ENCODE data around the gene LAMP2. TPM values are rescaled to one million over a fixed set of nuclear protein-coding genes. Genes with fewer than 3 reads are reported as not detected.

Gene LAMP2
- total RNA-seq, 1 donor from 2014 or later: 29.6 TPM

- H3K27me3 Mint-ChIP-seq (ENCODE audit: insufficient read depth, low read depth): peaks cover 2% of the 10 kb centered on the region
- peaks cover 2% of the 10 kb centered on the region for H3K9me3 Mint-ChIP-seq
- no peak for TF ChIP-seq EZH2phosphoT487 (IDR thresholded peaks at IDR 0.05)
- TF ChIP-seq, protein P1, sequence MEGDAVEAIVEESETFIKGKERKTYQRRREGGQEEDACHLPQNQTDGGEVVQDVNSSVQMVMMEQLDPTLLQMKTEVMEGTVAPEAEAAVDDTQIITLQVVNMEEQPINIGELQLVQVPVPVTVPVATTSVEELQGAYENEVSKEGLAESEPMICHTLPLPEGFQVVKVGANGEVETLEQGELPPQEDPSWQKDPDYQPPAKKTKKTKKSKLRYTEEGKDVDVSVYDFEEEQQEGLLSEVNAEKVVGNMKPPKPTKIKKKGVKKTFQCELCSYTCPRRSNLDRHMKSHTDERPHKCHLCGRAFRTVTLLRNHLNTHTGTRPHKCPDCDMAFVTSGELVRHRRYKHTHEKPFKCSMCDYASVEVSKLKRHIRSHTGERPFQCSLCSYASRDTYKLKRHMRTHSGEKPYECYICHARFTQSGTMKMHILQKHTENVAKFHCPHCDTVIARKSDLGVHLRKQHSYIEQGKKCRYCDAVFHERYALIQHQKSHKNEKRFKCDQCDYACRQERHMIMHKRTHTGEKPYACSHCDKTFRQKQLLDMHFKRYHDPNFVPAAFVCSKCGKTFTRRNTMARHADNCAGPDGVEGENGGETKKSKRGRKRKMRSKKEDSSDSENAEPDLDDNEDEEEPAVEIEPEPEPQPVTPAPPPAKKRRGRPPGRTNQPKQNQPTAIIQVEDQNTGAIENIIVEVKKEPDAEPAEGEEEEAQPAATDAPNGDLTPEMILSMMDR (IDR thresholded peaks at IDR 0.05): peak; percentile 46
- Histone ChIP-seq H3K36me3 (no peaks in the 10 kb centered on the region), H2AFZ (replicated peaks) (no peak overlapping the region), H3K4me3 (no peak overlapping the region), H3K4me1 (no peaks in the 10 kb centered on the region), H3K9me3 (ENCODE audit: low read depth) (no peaks in the 10 kb centered on the region), H3K9ac (no peak overlapping the region), H3F3A (ENCODE audit: low read depth) (no peaks in the 10 kb centered on the region), H4K20me1 (ENCODE audit: low read depth) (no peaks in the 10 kb centered on the region), H3K27me3 (no peaks in the 10 kb centered on the region), H3K79me2 (ENCODE audit: low read depth) (no peaks in the 10 kb centered on the region), H3K4me2 (no peak overlapping the region), H3K27ac (no peak overlapping the region)
- H3K36me3 Mint-ChIP-seq: no peaks in the 10 kb centered on the region
- H3K4me3 Mint-ChIP-seq: no peak overlapping the region
- H3K4me1 Mint-ChIP-seq: no peaks in the 10 kb centered on the region
- peak; percentile 34 for DNase-seq (ENCODE audit: low spot score)
- no peak overlapping the region for H3K27ac Mint-ChIP-seq
Observed at GRCh38 chrX:120380699-120381098, 88.4 kb downstream of the LAMP2 start.

DNA sequence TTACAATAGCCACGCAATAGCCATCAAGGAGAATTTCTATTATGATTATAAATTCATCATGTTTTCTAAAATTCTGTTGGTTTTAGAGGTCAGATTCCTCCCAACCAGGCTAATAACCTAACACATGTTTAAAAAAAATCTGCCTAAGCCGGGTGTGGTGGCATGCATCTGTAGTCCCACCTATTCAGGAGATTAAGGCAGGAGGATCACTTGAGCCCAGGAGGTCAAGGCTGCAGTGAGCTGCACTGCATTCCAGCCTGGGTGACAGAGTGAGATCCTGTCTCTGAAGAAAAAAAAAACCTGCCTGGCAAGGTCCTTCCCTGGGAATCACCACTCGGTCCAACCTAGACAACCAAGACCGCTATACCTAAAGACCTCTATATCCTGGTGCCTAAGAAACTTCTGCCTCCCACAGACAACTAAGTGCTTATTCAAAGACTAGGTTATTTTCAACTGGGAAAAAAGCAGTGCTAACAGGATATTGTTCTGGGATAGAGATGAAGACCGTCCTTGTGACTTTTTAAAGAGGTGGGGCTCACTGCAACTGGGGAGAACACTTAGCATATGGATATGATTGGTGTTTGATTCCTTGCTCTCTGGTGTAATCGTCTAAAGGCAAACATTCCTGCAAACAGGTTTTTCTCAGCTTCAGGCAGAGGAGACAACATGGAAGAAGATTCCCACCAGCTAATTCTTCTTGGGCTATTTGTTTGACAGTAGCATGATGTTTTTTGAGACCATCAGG, 89.0 kb downstream of the LAMP2 start:
- Histone ChIP-seq H3K79me2 (ENCODE audit: low read depth) (no peaks in the 10 kb centered on the region), H3F3A (ENCODE audit: low read depth) (no peaks in the 10 kb centered on the region), H3K4me1 (no peaks in the 10 kb centered on the region), H2AFZ (replicated peaks) (no peak overlapping the region), H4K20me1 (ENCODE audit: low read depth) (no peaks in the 10 kb centered on the region), H3K4me3 (no peak overlapping the region), H3K27me3 (no peaks in the 10 kb centered on the region), H3K4me2 (no peak overlapping the region), H3K9me3 (ENCODE audit: low read depth) (no peaks in the 10 kb centered on the region), H3K27ac (no peak overlapping the region), H3K9ac (no peak overlapping the region), H3K36me3 (no peaks in the 10 kb centered on the region)
- Mint-ChIP-seq H3K27ac (no peak overlapping the region), H3K4me1 (no peaks in the 10 kb centered on the region), H3K36me3 (no peaks in the 10 kb centered on the region), H3K9me3 (peaks cover 2% of the 10 kb centered on the region), H3K27me3 (ENCODE audit: insufficient read depth, low read depth) (peaks cover 2% of the 10 kb centered on the region), H3K4me3 (no peak overlapping the region)
- no peak for DNase-seq (ENCODE audit: low spot score)
- TF ChIP-seq EZH2 (IDR thresholded peaks at IDR 0.05) (no peak), EZH2phosphoT487 (IDR thresholded peaks at IDR 0.05) (no peak)
- TF ChIP-seq, protein P1 (IDR thresholded peaks at IDR 0.05): no peak

DNA sequence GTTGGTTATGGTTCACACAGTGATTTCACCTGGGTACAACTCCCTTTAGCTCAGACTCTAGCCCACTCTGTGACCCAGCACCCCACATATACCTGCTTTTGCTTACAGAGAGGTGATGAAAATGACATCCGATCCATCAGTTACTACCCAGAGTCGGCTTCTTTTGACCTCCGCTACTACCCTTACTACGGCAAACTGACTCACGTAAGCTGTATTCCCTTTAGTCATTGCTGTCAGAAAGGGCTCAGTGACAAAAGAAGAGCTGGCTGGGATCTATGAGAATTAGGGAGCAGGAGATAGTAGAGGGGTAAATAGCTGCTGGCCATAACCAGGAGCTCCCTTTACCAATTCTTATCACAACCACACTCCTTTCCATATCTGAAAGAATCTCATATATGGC, 90.5 kb downstream of the LAMP2 start:
- DNase-seq (ENCODE audit: low spot score): no peak
- Histone ChIP-seq H3K4me2 (no peak overlapping the region), H3K27ac (no peak overlapping the region), H3K79me2 (ENCODE audit: low read depth) (no peaks in the 10 kb centered on the region), H4K20me1 (ENCODE audit: low read depth) (no peaks in the 10 kb centered on the region), H3K36me3 (no peaks in the 10 kb centered on the region), H3K27me3 (no peaks in the 10 kb centered on the region), H3K4me1 (no peaks in the 10 kb centered on the region), H3K9ac (no peak overlapping the region), H3K4me3 (no peak overlapping the region), H3K9me3 (ENCODE audit: low read depth) (no peaks in the 10 kb centered on the region), H2AFZ (replicated peaks) (no peak overlapping the region), H3F3A (ENCODE audit: low read depth) (no peaks in the 10 kb centered on the region)
- TF ChIP-seq EZH2phosphoT487 (IDR thresholded peaks at IDR 0.05) (no peak), EZH2 (IDR thresholded peaks at IDR 0.05) (no peak)
- TF ChIP-seq, protein P1 (IDR thresholded peaks at IDR 0.05): no peak
- H3K27me3 Mint-ChIP-seq (ENCODE audit: insufficient read depth, low read depth): no peaks in the 10 kb centered on the region
- no peak overlapping the region for H3K27ac Mint-ChIP-seq
- peaks cover 2% of the 10 kb centered on the region for H3K9me3 Mint-ChIP-seq
- no peaks in the 10 kb centered on the region for H3K4me1 Mint-ChIP-seq
- H3K4me3 Mint-ChIP-seq: no peak overlapping the region
- H3K36me3 Mint-ChIP-seq: no peaks in the 10 kb centered on the region

Small RNA genes lying within 50 kb of the gene (small RNA-seq; reads per million reads assigned to genes)
- gene RNU7-37P: not detected

Other genes starting within 250 kb of the LAMP2 start
- 33.1 and 45.6 TPM in 2 replicates for gene ZBTB33, start 218.5 kb downstream of the LAMP2 start, total RNA-seq (ENCODE audit: low replicate concordance)
- gene TMEM255A, start 157.8 kb downstream of the LAMP2 start, total RNA-seq (ENCODE audit: low replicate concordance): 2.0 and 3.5 TPM in 2 replicates
- gene ATP1B4, start 107.2 kb downstream of the LAMP2 start, total RNA-seq (ENCODE audit: low replicate concordance): not detected in 2 replicates
- gene CUL4B, start 91.7 kb upstream of the LAMP2 start, total RNA-seq (ENCODE audit: low replicate concordance): 56.5 and 95.2 TPM in 2 replicates
- gene MCTS1, start 134.8 kb upstream of the LAMP2 start, total RNA-seq (ENCODE audit: low replicate concordance): 27.2 and 29.9 TPM in 2 replicates
- 23.0 and 41.0 TPM in 2 replicates for gene C1GALT1C1, start 160.8 kb upstream of the LAMP2 start, total RNA-seq (ENCODE audit: low replicate concordance)